ENCODE results near the gene THEMIS. TPM values are rescaled to one million over a fixed set of nuclear protein-coding genes. Genes with fewer than 3 reads are reported as not detected.

THEMIS gene
- total RNA-seq, 1 donor: under 0.01 TPM

GRCh38 chr6:127918506-127919427 is 17.9 kb upstream of the THEMIS start:
- H3K4me3 ChIP-seq (ENCODE audit: low read depth, low read length): no peak overlapping the region
- DNase-seq (ENCODE audit: low read depth): no peak
- TF ChIP-seq, protein P1, sequence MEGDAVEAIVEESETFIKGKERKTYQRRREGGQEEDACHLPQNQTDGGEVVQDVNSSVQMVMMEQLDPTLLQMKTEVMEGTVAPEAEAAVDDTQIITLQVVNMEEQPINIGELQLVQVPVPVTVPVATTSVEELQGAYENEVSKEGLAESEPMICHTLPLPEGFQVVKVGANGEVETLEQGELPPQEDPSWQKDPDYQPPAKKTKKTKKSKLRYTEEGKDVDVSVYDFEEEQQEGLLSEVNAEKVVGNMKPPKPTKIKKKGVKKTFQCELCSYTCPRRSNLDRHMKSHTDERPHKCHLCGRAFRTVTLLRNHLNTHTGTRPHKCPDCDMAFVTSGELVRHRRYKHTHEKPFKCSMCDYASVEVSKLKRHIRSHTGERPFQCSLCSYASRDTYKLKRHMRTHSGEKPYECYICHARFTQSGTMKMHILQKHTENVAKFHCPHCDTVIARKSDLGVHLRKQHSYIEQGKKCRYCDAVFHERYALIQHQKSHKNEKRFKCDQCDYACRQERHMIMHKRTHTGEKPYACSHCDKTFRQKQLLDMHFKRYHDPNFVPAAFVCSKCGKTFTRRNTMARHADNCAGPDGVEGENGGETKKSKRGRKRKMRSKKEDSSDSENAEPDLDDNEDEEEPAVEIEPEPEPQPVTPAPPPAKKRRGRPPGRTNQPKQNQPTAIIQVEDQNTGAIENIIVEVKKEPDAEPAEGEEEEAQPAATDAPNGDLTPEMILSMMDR (IDR thresholded peaks at IDR 0.05; ENCODE audit: insufficient read depth, low read length): no peak

DNA sequence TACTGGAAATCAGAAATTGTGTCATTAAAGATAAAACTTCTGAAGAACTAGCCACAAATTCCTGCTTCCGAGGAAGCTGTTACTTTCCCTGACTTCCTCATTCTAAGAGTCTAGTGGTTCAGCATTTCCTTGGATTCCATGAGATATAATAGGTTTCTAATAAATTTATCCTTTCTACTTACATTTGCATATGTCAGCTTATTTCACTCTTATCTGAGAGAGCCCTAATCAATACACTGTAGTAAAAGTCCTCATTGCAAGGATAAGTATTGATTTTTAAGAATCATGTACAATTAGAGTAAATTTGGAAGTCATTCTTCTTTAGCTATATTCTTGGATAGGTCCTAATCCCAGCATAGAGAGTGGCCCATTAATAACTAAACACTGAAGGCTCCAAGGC is 16.9 kb upstream of the THEMIS start:
- TF ChIP-seq, protein P1 (IDR thresholded peaks at IDR 0.05; ENCODE audit: insufficient read depth, low read length): no peak
- H3K4me3 ChIP-seq (ENCODE audit: low read depth, low read length): no peak overlapping the region
- DNase-seq (ENCODE audit: low read depth): no peak

GRCh38 chr6:127914240-127914639 is 13.4 kb upstream of the THEMIS start:
- H3K4me3 ChIP-seq (ENCODE audit: low read depth, low read length): no peak overlapping the region
- no peak for DNase-seq (ENCODE audit: low read depth)
- TF ChIP-seq, protein P1 (IDR thresholded peaks at IDR 0.05; ENCODE audit: insufficient read depth, low read length): no peak

DNA sequence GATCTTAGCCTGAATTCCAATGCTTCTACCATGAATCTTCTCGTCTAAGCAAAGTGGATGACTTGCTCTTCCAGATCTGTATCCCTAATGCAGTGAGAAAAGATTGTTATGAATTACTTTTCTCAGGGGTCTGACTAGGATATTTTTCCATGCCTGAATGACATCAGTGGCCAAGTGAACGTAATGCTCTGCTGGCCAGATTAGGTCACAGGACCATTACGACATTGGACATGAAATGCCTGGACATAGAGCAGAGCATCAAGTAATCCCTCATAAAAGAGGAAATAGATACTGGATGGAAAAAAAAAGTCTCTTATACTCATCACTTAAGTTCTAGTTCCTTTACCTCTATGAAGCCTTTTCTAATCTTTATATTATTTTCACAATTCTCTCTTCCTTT is 12.1 kb upstream of the THEMIS start:
- DNase-seq (ENCODE audit: low read depth): no peak
- TF ChIP-seq, protein P1 (IDR thresholded peaks at IDR 0.05; ENCODE audit: insufficient read depth, low read length): no peak
- no peak overlapping the region for H3K4me3 ChIP-seq (ENCODE audit: low read depth, low read length)

DNA sequence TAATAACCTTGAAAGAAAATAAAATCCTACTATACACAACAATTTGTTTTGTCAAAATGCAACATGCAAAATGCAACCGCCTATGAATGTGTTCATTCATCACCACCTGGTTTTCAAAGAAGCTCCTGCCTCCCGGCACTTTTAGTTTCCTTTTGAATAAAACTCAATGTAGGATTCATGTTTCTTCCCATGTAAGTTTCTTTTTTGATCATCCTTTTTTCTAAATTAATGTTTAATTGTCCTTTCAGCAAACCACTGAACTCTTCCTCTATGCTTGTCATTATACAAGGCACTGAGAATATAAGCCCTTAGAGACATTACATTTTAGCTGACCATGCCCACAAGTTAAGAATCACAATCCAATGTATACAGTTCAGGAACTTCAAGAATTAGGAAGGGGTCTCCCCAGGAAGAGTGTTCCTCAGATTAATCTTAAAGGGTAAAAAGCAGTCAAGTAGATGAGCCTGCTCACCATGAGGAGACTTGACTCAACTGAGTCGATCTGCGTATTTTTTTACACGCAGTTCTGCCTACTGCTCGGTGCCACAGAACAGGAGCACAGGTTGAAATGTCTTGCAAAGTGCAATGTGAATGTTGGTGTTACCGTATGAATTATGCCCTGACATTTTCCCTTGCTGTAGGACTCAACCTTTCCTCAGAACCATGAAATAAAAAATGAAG is 7.2 kb upstream of the THEMIS start:
- no peak for DNase-seq (ENCODE audit: low read depth)
- TF ChIP-seq, protein P1 (IDR thresholded peaks at IDR 0.05; ENCODE audit: insufficient read depth, low read length): no peak
- no peak overlapping the region for H3K4me3 ChIP-seq (ENCODE audit: low read depth, low read length)

DNA sequence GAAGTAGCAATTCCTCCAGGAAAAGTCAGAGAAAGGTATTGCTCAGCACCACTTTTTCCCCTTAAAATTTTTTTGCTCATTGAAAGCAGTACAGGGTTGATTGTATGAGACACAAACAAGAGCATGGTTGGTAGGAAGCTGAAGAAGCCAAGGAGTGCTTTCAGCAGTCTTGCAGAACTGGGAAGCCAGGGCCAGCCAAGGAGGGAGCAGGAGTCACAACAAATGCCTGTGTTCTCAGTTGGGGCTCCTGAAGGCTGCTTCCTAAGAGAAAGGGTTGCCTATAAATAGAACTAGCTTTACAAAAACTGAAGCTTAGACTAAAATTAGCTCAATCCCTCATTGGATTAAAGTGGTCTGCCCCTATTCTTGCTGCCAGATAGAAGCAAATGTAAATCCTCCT is 3.3 kb upstream of the THEMIS start:
- DNase-seq (ENCODE audit: low read depth): no peak
- TF ChIP-seq, protein P1 (IDR thresholded peaks at IDR 0.05; ENCODE audit: insufficient read depth, low read length): no peak
- H3K4me3 ChIP-seq (ENCODE audit: low read depth, low read length): no peak overlapping the region

All from fibroblast of the aortic adventitia (primary cell).